Measurements from ENCODE around the gene COL26A1.
"Not testable (repeated sequence)": the region's sequence is repeated elsewhere in the genome, so short reads cannot be mapped to it uniquely, and the experiment has no call there.

COL26A1 gene

GRCh38 chr7:101505510-101505909, 142.8 kb downstream of the COL26A1 start:
- not testable (repeated sequence) for DNase-seq

- no peak for DNase-seq
Measured at GRCh38 chr7:101506531-101506930, 143.9 kb downstream of the COL26A1 start.

- DNase-seq = no peak
Measured at GRCh38 chr7:101507327-101507726, 144.7 kb downstream of the COL26A1 start.

GRCh38 chr7:101507791-101508252, 145.1 kb downstream of the COL26A1 start:
- peak in 1 of 5 experiments; percentile 45 for DNase-seq

GRCh38 chr7:101510297-101510696, 147.6 kb downstream of the COL26A1 start:
- DNase-seq = no peak

- DNase-seq = no peak
Measured at GRCh38 chr7:101511965-101512364, 149.3 kb downstream of the COL26A1 start.

GRCh38 chr7:101516851-101517250, 154.2 kb downstream of the COL26A1 start:
- DNase-seq = no peak

- DNase-seq = no peak
Measured at GRCh38 chr7:101517304-101517703, 154.6 kb downstream of the COL26A1 start.

GRCh38 chr7:101518336-101518735, 155.7 kb downstream of the COL26A1 start:
- no peak for DNase-seq

GRCh38 chr7:101519324-101520023, 156.8 kb downstream of the COL26A1 start:
- no peak for DNase-seq

GRCh38 chr7:101521430-101521925, 158.8 kb downstream of the COL26A1 start:
- DNase-seq = no peak

GRCh38 chr7:101522021-101522420, 159.3 kb downstream of the COL26A1 start:
- no peak for DNase-seq

- DNase-seq = no peak
Measured at GRCh38 chr7:101527844-101528667, 165.4 kb downstream of the COL26A1 start.

GRCh38 chr7:101529560-101529959, 166.9 kb downstream of the COL26A1 start:
- DNase-seq = no peak

GRCh38 chr7:101531726-101532357, 169.2 kb downstream of the COL26A1 start:
- no peak for DNase-seq

GRCh38 chr7:101532400-101533102, 169.9 kb downstream of the COL26A1 start:
- no peak for DNase-seq

GRCh38 chr7:101533103-101533465, 170.4 kb downstream of the COL26A1 start:
- no peak for DNase-seq

GRCh38 chr7:101534015-101534803, 171.5 kb downstream of the COL26A1 start:
- DNase-seq = no peak

GRCh38 chr7:101534873-101535272, 172.2 kb downstream of the COL26A1 start:
- no peak for DNase-seq

- DNase-seq = no peak
Measured at GRCh38 chr7:101535351-101535751, 172.7 kb downstream of the COL26A1 start.

- no peak for DNase-seq
Measured at GRCh38 chr7:101536232-101536631, 173.6 kb downstream of the COL26A1 start.

- DNase-seq = no peak
Measured at GRCh38 chr7:101536668-101537067, 174.0 kb downstream of the COL26A1 start.

Data from T-helper 2 cell (primary cell).